IMR-90 (cell line): ENCODE data around the gene WHRN. TPM values are rescaled to one million over a fixed set of nuclear protein-coding genes. Genes with fewer than 3 reads are reported as not detected.

Experiments used
- ATAC-seq: fragments of 200-7000 bp; cut with Tn5 transposase; 2 replicates; pipeline ENCODE4 v1.9.1; 2020; ENCODE audit warnings: low read depth, mild to moderate bottlenecking, moderate library complexity
- BruUV-seq: library from RNA; stranded (reverse); fragments of 400-500 nt; replicated peaks from 2 replicates; lab custom pipeline; 2021; lab: Mats Ljungman, UMichigan
- CTCF ChIA-PET: fragments of 300-600 bp; formaldehyde crosslinking; extraction: SDS; loops from one replicate; lab custom pipeline; 2021; ENCODE audit warnings: antibody characterized with exemption; lab: Yijun Ruan, JAX
- POLR2A ChIA-PET: fragments of 300-600 bp; sonication (Branson Sonifier 250); formaldehyde crosslinking; loops from one replicate; lab custom pipeline; 2022; ENCODE audit warnings: antibody characterized with exemption; ENCODE audit not compliant: unreplicated experiment; lab: Charles Lee
- DNase-seq: peaks from one replicate; pipeline ENCODE4 v3.0.0; 2013
- H2AFZ ChIP-seq: replicated peaks from 2 replicates; pipeline ENCODE3; 2013; ENCODE audit warnings: low read length, mild to moderate bottlenecking; ENCODE audit not compliant: poor library complexity
- H2AK5ac ChIP-seq: 2 replicates; pipeline ENCODE4 v1.6.1; 2013; ENCODE audit warnings: low read depth, low read length, inconsistent platforms
- H2AK9ac ChIP-seq: replicated peaks from 2 replicates; pipeline ENCODE3; 2013; ENCODE audit warnings: mild to moderate bottlenecking, low read depth, low read length, moderate library complexity; ENCODE audit not compliant: poor library complexity
- H2BK120ac ChIP-seq: 2 replicates; pipeline ENCODE4 v1.6.1; 2013; ENCODE audit warnings: low read depth, low read length, inconsistent platforms
- H2BK15ac ChIP-seq: 3 replicates; pipeline ENCODE4 v1.6.1; 2013; ENCODE audit warnings: low read depth, low read length, inconsistent platforms
- H2BK20ac ChIP-seq: 2 replicates; pipeline ENCODE4 v1.6.1; 2013; ENCODE audit warnings: low read depth, mild to moderate bottlenecking, inconsistent platforms, low read length, moderate library complexity
- H2BK5ac ChIP-seq: 2 replicates; pipeline ENCODE4 v1.6.1; 2013; ENCODE audit warnings: mild to moderate bottlenecking, low read depth, low read length, inconsistent platforms; ENCODE audit not compliant: poor library complexity, severe bottlenecking
- H3K14ac ChIP-seq: replicated peaks from 2 replicates; pipeline ENCODE4 v1.6.1; 2013; ENCODE audit warnings: low read depth, low read length, inconsistent platforms
- H3K18ac ChIP-seq: 2 replicates; pipeline ENCODE4 v1.6.1; 2013; ENCODE audit warnings: low read depth, low read length, control low read depth
- H3K23ac ChIP-seq: 2 replicates; pipeline ENCODE4 v1.6.1; 2013; ENCODE audit warnings: low read depth, low read length, inconsistent platforms
- H3K27ac ChIP-seq: 2 replicates; pipeline ENCODE4 v1.5.1; 2013; ENCODE audit warnings: mild to moderate bottlenecking, control low read depth, low read length; ENCODE audit not compliant: insufficient read depth
- H3K27me3 ChIP-seq: 2 replicates; pipeline ENCODE4 v1.6.1; 2013; ENCODE audit warnings: low read length; ENCODE audit not compliant: control insufficient read depth, insufficient read depth
- H3K36me3 ChIP-seq: 2 replicates; pipeline ENCODE4 v1.6.1; 2013; ENCODE audit warnings: low read length, mixed read lengths; ENCODE audit not compliant: control insufficient read depth, insufficient read depth
- H3K4ac ChIP-seq: 2 replicates; pipeline ENCODE4 v1.6.1; 2013; ENCODE audit warnings: low read depth, low read length, inconsistent platforms
- H3K4me1 ChIP-seq: 2 replicates; pipeline ENCODE4 v1.6.1; 2013; ENCODE audit warnings: low read length, mixed read lengths; ENCODE audit not compliant: control insufficient read depth, insufficient read depth
- H3K4me2 ChIP-seq: 2 replicates; pipeline ENCODE4 v1.6.1; 2013; ENCODE audit warnings: low read depth, mild to moderate bottlenecking, control low read depth, low read length, moderate library complexity
- H3K4me3 ChIP-seq: 2 replicates; pipeline ENCODE4 v1.5.1; 2013; ENCODE audit warnings: low read depth, mild to moderate bottlenecking, control low read depth, low read length, moderate library complexity; ENCODE audit not compliant: insufficient read depth
- H3K56ac ChIP-seq: 2 replicates; pipeline ENCODE4 v1.6.1; 2013; ENCODE audit warnings: low read length, inconsistent platforms; ENCODE audit not compliant: insufficient read depth; ENCODE audit errors: extremely low read depth
- H3K79me1 ChIP-seq, 2 experiments: 2 replicates each; pipeline ENCODE4 v1.6.1; 2013; ENCODE audit warnings: low read length in 2 of 2, inconsistent platforms in 1 of 2, low read depth in 1 of 2
- H3K9ac ChIP-seq: 2 replicates; pipeline ENCODE4 v1.6.1; 2013; ENCODE audit warnings: low read depth, low read length, control low read depth
- H3K9me1 ChIP-seq: 2 replicates; pipeline ENCODE4 v1.6.1; 2013; ENCODE audit warnings: low read length, inconsistent platforms; ENCODE audit not compliant: insufficient read depth
- H3K9me3 ChIP-seq: 2 replicates; pipeline ENCODE4 v1.6.1; 2013; ENCODE audit warnings: low read length; ENCODE audit not compliant: control insufficient read depth, insufficient read depth
- H4K20me1 ChIP-seq: 2 replicates; pipeline ENCODE4 v1.6.1; 2013; ENCODE audit warnings: low read length, inconsistent platforms; ENCODE audit not compliant: insufficient read depth
- H4K5ac ChIP-seq: 2 replicates; pipeline ENCODE4 v1.6.1; 2013; ENCODE audit warnings: mild to moderate bottlenecking, low read depth, low read length, control low read depth
- H4K8ac ChIP-seq, 2 experiments: 2 replicates each; pipeline ENCODE4 v1.6.1; 2013; ENCODE audit warnings: low read depth in 2 of 2, low read length in 2 of 2, control low read depth in 1 of 2, inconsistent platforms in 1 of 2
- H4K91ac ChIP-seq: 2 replicates; pipeline ENCODE4 v1.6.1; 2013; ENCODE audit warnings: low read depth, low read length, inconsistent platforms; ENCODE audit not compliant: insufficient read depth
- BHLHE40 ChIP-seq: fragments of 150-350 bp; IDR thresholded peaks from 2 replicates; pipeline ENCODE4 v1.6.1; 2016; ENCODE audit warnings: mild to moderate bottlenecking, low read depth, low read length
- CEBPB ChIP-seq: IDR thresholded peaks from 2 replicates; pipeline ENCODE4 v1.6.1; 2012; ENCODE audit warnings: low read depth, low read length, improper control_type of control experiment
- CHD1 ChIP-seq: IDR thresholded peaks from 2 replicates; pipeline ENCODE4 v1.6.1; 2012; ENCODE audit warnings: low read depth, low read length, improper control_type of control experiment
- CTCF ChIP-seq: conservative IDR thresholded peaks from 2 replicates; pipeline ENCODE4 v1.5.1; 2012; ENCODE audit warnings: mild to moderate bottlenecking, low read depth, low read length, improper control_type of control experiment
- ELK1 ChIP-seq: fragments of 150-350 bp; IDR thresholded peaks from 2 replicates; pipeline ENCODE4 v1.6.1; 2016; ENCODE audit warnings: low read depth, mild to moderate bottlenecking, low read length, moderate library complexity, borderline replicate concordance
- FOS ChIP-seq: fragments of 150-350 bp; IDR thresholded peaks from 2 replicates; pipeline ENCODE4 v1.6.1; 2016; ENCODE audit warnings: low read depth, low read length
- MAFK ChIP-seq: IDR thresholded peaks from 2 replicates; pipeline ENCODE4 v1.6.1; 2012; ENCODE audit warnings: low read depth, low read length, improper control_type of control experiment
- MAZ ChIP-seq: IDR thresholded peaks from 2 replicates; pipeline ENCODE4 v1.6.1; 2012; ENCODE audit warnings: low read depth, mild to moderate bottlenecking, low read length, improper control_type of control experiment, moderate library complexity, borderline replicate concordance
- POLR2A ChIP-seq: IDR thresholded peaks from 2 replicates; pipeline ENCODE4 v1.6.1; 2012; ENCODE audit warnings: mild to moderate bottlenecking, low read depth, low read length
- RAD21 ChIP-seq: IDR thresholded peaks from 2 replicates; pipeline ENCODE4 v1.6.1; 2012; ENCODE audit warnings: low read length, improper control_type of control experiment
- RCOR1 ChIP-seq: IDR thresholded peaks from 2 replicates; pipeline ENCODE4 v1.6.1; 2012; ENCODE audit warnings: mild to moderate bottlenecking, low read length, improper control_type of control experiment; ENCODE audit not compliant: insufficient replicate concordance
- RFX5 ChIP-seq: IDR thresholded peaks from 2 replicates; pipeline ENCODE4 v1.8.0; 2012; ENCODE audit warnings: low read depth, mild to moderate bottlenecking, low read length, moderate library complexity
- WGBS, 2 experiments: methylation state at CpG; one replicate each; pipeline versions ENCODE4 v1.1.5 to v1.1.7; 2013; ENCODE audit warnings: missing lambda C conversion rate in 2 of 2; ENCODE audit not compliant: insufficient read length in 1 of 2; ENCODE audit errors: extremely low coverage in 2 of 2; 5-methylcytosine and 5-hydroxymethylcytosine counted together
- dilution Hi-C: fragments of 300-500 bp; cut with HindIII; formaldehyde crosslinking; loops from one replicate; pipeline ENCODE4 v1.14.3; 2018; ENCODE audit warnings: low sequenced_read_pairs; ENCODE audit not compliant: unreplicated experiment
- in situ Hi-C: fragments of 300-500 bp; cut with MboI; formaldehyde crosslinking; loops from 3 replicates; pipeline ENCODE4 v1.14.3; 2019; ENCODE audit warnings: low sequenced_read_pairs, inconsistent platforms, mixed read lengths
- intact Hi-C: fragments of 100-400 bp; cut with micrococcal nuclease; formaldehyde crosslinking; loops from 2 replicates; pipeline ENCODE4 v1.10.0; 2022
- polyA plus RNA-seq, 3 experiments: library from polyadenylated mRNA; depleted of rRNA; stranded (reverse); fragments of >200 nt; gene quantifications; 2 replicates each; pipeline ENCODE4 v1.2.3, GENCODE V29; 2012; ENCODE audit warnings: low replicate concordance in 1 of 3
- total RNA-seq: library from RNA; depleted of rRNA; stranded (reverse); fragments of >200 nt; gene quantifications from 2 replicates; pipeline ENCODE4 v1.2.3, GENCODE V29; 2012

The WHRN gene
- total and polyA plus RNA-seq, 2 of the 4 experiments (the other 2 are of a cell fraction) = 0.18 to 2.6 TPM

GRCh38 chr9:114549697-114550330 is 44.5 kb upstream of the WHRN start:
- H2AK5ac ChIP-seq = no peak overlapping the region
- POLR2A ChIA-PET = no interaction called here
- no peak overlapping the region for H4K8ac ChIP-seq
- H3K14ac ChIP-seq = 0 out of 2 replicates have a peak overlapping the region, but pooled peaks have one; percentile 12
- no peak overlapping the region for H3K4ac ChIP-seq
- dilution Hi-C loops = no loop called here
- no peak overlapping the region for H3K4me3 ChIP-seq
- no peaks in the 10 kb centered on the region for H4K20me1 ChIP-seq
- 0 out of 2 replicates have a peak overlapping the region, but pooled peaks have one; percentile 37 for H2BK120ac ChIP-seq
- no peak overlapping the region for H3K23ac ChIP-seq
- H4K91ac ChIP-seq = no peak overlapping the region
- no peak overlapping the region for H3K18ac ChIP-seq
- peak overlapping the region; percentile 36; the same call in 2 of the 3 replicates for H2BK15ac ChIP-seq
- TF ChIP-seq RCOR1 = no peak
- TF ChIP-seq CEBPB = no peak
- TF ChIP-seq POLR2A = no peak
- TF ChIP-seq CHD1 = no peak
- TF ChIP-seq BHLHE40 = no peak
- no peak for TF ChIP-seq ELK1
- TF ChIP-seq MAZ = no peak
- no peak for TF ChIP-seq CTCF
- no peak for TF ChIP-seq RFX5
- no peak for TF ChIP-seq FOS
- TF ChIP-seq RAD21 = no peak
- TF ChIP-seq MAFK = no peak
- intact Hi-C loops = no loop called here
- no peak overlapping the region for H3K27ac ChIP-seq
- no peak overlapping the region; the same call in 1 of the 2 replicates for H2BK20ac ChIP-seq
- H2AK9ac ChIP-seq = no peak overlapping the region
- ATAC-seq (no peak), DNase-seq (peak; percentile 6)
- WGBS, 2 experiments = 86% methylated on average over 5 of the region's 9 CpGs; no CpG with 5 or more reads in 1 of the 2 experiments
- H3K56ac ChIP-seq = no peak overlapping the region
- no peak overlapping the region for H2BK5ac ChIP-seq
- no peak overlapping the region for H3K4me2 ChIP-seq
- H2AFZ ChIP-seq = no peak overlapping the region
- CTCF ChIA-PET = no interaction called here
- peaks cover 10% of the 10 kb centered on the region for H3K9me1 ChIP-seq
- in situ Hi-C loops = no loop called here
- H3K79me1 ChIP-seq = no peaks in the 10 kb centered on the region
- peaks cover 8% of the 10 kb centered on the region for H3K27me3 ChIP-seq
- H3K4me1 ChIP-seq = peaks cover 3% of the 10 kb centered on the region
- H3K9ac ChIP-seq = no peak overlapping the region
- no TSS peak for BruUV-seq
- no peaks in the 10 kb centered on the region for H3K36me3 ChIP-seq
- 0 out of 2 replicates have a peak, but pooled peaks cover 3% of the 10 kb centered on the region for H3K9me3 ChIP-seq
- H4K5ac ChIP-seq = no peak overlapping the region
